Stimulated activated CD8-positive, alpha-beta memory T cell treated with anti-CD3 and anti-CD28 coated beads, Interleukin-7, amount 100 ng/mL, for 4 hours (primary cell): ENCODE results near the gene LMNB1.
"Not testable (repeated sequence)": the region's sequence is repeated elsewhere in the genome, so short reads cannot be mapped to it uniquely, and the experiment has no call there.

ENCODE experiments used
- DNase-seq, 2 donors: peaks; one replicate each; pipeline ENCODE4 v3.0.0-alpha.2; 2020; ENCODE audit warnings: low read depth in 2 of 2

The LMNB1 gene

DNA sequence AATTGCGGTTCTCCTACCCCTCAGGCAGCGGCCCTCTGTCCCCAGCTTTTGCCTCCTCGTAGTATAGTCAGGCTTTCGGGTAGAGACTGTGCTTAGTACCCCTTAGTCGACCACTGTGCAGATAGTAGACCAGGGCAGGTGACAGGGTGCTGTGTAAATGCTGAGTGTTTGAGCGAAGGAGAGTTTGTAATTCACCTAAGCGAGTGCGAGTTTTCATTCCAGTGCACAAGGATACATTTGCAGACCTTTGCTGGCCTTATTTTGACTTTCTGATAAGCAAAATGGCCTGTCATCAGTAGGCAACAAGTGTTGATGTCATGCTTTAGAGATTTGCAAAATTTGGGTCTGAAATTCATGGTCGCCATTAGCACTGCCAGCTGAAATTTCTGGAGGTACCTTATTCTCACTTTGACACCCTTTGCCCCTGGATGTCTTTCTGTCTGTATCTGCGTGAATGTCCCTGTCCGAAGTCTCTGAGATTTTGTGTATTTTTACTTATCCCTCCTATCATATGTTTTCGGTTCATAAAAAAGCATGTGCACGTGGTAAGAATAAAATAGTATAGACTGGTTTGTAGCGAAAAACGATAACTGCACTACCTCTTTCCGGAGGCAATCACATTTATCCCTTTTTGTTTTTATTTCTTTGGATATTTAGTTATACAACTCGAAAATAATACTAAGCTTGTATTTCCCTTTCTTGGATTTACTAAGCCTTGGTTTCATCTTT is 1.9 kb downstream of the LMNB1 start:
- DNase-seq = no peak

DNA sequence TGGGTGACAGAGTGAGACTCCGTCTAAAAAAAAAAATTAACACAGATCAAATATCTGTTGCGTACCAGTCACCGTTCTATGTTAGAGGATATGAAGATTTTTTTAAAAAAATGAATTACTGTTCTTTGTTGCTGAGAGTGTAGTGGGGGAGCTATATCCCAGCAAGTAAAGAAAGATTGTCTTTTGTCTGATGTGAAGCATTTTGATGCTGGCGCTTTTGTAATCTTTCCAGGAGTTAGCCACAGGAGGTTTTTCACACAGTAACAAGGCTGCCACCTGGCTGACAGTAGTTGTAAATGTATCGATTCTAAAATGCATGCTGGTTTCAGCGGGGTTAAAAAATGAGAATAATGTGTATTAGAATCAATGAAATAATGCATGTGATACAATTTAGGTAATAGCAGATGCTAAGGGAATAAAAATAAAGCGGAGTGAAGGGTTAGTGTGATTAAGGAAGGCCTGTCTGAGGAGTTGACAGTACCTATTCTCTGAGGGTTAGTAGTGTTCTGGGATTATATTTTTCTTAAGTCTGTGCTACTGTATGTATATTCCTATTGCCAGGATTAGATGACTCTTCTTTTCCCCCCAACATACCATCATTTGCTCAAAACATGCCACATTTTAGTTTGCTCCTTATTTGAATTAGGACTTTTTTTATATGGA is 3.4 kb downstream of the LMNB1 start:
- DNase-seq = no peak

DNA sequence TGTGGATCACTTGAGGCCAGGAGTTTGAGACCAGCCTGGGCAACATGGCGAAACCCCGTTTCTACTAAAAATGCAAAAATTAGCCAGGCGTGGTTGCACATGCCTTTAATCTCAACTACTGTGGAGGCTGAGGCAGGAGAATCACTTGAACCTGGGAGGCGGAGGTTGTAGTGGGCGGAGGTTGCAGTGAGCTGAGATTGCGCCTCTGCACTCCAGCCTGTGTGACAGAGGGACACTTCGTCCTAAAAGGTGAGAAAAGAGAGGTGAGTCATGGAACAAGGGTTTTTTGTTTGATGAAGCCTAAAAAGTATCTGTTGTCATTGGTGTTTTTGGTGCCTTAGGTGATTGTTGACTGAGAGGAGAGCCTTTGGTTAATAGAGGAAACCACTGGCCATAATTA is 11.5 kb downstream of the LMNB1 start:
- DNase-seq = not testable (repeated sequence)

DNA sequence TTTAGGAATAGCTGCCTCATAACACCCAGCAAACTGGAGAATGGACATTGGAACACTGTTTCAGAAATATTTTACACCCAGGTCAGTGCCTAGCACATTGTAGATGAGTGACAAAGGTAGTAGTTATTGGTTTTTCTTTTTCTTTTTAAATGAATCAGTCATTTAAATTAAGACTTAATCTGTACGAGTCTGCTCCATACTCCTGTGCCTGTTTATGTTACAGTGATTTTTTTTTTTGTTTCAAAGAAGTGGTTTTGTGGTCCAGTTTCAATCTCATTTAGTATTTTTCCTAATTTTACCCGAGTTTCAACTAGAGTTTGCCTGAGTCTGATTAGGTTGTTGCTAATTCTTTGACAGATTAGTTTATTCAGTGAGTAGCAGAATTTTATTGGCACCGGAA is 16.2 kb downstream of the LMNB1 start:
- DNase-seq = no peak

DNA sequence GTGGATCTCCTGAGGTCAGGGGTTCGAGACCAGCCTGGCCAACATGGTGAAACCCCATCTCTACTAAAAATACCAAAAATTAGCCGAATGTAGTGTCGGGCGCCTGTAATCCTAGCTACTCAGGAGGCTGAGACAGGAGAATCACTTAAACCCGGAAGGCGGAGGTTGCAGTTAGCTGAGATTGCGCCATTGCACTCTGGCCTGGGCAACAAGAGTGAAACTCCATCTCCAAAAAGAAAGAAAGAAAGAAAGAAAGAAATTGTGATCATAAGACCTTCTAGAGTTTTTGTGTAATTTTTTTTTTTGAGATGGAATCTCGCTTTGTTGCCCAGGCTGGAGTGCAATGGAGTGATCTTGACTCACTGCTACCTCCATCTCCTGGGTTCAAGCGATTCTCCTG is 16.7 kb downstream of the LMNB1 start:
- not testable (repeated sequence) for DNase-seq

DNA sequence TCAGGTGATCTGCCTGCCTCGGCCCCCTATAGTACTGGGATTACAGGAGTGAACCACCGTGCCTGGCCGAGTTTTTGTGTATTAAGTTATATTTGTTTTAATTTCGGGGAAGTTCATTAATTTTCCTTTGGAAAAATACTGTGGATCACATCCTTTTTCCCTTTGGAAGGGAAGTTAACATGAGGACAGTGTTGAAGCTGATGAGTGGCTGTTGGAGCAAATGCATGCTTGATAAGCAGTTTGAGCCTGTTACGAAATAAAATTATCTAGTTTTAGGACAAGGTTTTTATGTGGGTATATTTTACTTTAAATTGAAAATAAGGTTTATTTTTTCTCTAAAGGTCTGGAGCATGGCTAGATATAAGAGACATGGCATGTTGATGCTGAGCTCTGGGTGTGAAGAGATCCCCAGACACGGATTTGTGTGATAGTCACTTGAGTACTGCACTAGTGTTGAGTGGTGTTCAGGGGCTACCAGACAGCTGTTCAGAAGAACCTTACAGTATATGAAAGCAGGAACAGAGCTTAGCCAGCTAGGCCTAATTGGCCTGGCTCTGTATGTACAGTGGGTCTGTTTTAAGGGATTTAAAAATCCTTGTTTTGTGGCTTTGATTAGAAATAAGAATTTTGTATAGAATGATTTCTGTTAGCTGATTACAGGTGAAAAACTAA is 17.4 kb downstream of the LMNB1 start:
- DNase-seq = no peak

DNA sequence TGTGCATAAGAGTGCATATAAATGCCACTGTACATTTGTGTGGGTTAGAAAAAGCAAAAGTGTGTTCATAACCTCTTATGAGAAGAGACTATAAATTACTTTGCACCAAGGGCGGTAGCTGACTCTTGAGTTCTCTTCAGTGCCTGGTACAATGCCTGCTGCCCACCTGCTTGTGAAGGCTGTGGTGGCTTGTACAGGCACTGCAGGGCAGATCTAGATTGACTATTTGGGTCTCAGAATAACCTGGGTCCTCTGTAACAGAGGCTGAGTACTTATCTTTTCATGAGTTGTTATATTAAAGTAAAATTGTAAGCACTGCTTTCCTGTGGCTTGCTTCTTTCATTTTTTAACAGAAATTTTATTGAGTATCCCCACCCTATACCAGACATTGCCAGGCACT is 22.8 kb downstream of the LMNB1 start:
- no peak for DNase-seq

DNA sequence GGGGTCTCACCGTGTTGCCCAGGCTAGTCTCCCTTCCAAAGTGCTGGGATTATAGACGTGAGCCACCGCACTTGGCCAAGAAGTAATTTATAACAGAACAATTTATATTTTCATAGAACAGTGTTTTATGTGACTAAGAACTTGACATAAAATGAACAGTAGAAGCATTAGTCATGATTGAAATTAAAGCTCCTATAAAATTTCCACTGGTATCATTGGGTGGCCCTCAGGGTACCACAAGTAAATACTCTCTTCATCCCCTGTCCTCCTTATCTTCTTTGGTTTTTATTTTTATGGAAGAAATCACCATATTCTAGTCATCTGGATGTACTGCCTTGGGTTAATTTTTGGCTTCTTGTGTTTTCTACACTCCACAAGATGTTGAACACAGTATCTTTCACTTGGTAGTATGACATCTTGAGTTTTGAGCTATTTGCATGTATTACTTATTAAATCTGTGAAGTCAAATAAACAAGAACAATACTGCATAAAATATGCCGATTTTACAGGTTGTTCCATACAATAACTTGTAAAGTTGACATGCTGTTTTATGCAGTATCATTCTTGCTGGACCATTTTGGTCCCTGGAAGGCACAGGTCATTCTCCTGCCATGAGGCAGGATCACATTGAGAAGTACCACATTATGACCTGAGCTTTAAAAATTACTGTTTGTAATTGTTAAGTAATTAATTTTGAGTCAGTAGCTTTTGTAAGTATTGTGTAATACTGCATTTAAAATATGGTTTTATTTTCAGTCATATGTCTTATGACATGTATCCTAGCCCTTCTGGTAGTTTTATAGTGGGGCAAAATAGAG is 24.4 kb downstream of the LMNB1 start:
- no peak for DNase-seq

DNA sequence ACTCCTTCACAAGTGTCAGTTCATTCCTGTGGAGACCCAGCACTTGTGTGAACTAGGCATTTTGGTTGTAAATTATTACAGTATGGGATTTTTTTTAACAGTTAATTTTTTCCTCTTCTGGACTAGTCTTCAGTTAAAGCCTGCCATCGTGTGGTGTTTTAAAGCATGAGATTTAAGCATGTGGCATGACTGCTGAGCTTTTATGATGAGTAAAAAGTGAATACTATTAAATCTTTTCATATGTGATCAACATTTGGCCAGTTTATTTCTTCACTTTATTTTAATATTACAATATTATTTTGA is 25.0 kb downstream of the LMNB1 start:
- no peak for DNase-seq

DNA sequence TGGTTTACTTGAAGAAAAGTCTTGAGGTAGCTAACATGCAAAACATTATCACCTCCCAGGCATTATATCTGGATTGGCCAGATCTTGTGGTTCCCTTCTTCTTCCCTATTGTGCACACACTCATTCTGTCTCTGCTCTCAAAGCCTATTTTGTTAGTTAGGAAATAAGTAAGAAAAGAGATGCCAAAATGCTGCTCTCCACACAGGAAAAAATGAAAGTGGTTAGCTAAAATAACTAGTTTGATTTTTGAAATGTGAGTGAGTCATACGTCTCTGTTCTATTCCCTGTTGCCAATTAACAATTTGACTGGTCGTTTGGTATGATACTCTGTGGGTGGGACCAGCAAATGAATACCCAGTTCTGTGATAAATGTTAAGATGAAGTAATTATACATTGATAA is 28.1 kb downstream of the LMNB1 start:
- no peak for DNase-seq

DNA sequence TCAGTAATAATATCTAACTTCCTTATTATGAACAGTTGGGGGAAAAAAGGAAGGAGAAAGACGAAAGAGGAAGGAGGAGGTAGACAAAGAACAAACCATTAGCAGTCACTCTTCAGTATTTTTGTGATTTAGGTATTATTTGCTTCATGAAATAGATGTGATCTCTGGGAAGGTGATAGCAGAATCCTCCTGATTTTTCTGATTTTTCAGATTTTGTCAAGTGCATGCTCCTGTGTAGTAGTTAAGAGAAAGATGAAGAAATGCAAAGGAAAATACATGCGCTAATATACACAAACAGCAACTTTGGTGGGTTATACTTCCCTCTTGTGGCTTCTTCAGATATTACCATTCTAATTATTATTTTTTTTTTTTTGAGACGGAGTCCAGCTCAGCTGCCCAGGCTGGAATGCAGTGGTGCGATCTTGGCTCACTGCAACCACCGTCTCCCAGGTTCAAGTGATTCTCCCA is 31.6 kb downstream of the LMNB1 start:
- no peak for DNase-seq

DNA sequence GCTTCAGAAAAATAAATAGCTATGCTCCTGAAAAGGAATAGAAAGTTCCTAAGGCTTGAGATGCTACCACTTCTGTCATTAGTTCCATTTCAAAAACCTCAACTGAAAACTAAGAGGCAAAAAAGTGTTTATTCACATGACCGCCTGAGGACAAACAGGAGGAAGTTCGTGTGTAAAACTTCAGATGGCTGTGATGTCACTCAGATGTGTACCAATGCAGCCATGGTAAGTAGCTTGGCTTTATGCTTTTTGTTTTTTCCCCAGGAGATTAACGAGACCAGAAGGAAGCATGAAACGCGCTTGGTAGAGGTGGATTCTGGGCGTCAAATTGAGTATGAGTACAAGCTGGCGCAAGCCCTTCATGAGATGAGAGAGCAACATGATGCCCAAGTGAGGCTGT is 33.0 kb downstream of the LMNB1 start:
- no peak for DNase-seq

DNA sequence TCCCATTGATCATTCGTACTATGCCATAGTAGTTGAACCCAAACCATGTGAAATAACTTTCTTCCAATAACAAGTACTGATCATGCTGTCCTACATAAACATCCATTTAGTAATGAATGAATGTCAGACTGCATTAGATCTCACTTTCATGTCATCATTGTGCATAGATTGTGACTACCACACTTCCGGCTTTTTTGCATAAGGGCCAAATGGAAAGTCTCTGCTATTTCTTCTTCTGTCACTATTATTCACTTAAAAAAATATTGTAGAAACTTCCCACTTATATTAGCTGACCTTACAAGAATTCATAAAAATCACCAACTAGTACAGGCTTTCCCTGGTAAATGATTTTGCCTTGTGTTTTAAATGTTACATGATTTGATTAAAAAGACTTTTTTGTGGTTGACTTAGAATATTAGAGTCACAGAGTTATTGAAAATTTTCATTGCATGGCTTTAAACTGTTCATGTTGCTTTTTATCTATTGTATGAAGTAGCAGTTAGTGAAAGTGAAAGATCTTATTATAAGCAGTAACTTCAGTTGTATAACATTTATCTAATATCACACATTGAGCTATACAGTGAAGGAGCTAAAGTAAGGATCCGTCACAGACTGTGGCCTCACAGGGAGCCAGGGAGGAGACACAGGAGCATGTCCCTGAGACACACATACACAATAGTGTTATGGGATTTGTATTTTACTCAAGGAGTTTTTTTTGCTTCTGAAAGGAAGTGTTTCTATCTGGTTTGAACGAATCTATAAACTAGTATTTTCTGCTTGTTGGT is 33.9 kb downstream of the LMNB1 start:
- no peak for DNase-seq

DNA sequence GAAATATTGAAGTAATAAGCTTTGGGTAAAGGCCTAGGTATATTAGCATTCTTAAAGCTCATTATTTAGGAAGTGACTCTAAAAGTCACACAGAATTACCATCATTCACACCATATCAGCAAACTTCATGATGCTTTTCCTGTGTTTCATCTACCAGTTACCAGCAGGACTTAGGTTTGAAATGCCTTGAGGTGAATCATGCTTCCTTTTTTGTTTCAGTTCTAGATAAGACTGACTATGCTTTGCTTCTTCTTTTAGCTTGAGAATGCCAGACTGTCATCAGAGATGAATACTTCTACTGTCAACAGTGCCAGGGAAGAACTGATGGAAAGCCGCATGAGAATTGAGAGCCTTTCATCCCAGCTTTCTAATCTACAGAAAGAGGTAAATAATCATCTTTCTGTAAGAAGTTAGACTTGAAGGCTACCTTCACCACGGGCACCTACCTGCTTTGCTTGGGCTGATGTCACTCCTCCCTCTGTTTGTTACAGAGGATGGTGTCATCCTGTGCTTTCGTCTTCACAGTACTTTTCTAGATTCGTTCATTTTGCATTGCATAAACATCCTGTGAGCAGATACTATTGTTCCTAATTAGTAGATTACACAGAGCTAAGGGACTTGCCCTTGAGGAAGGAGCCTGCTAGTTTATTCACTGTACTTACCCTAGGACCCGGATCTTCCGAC is 34.7 kb downstream of the LMNB1 start:
- no peak for DNase-seq

DNA sequence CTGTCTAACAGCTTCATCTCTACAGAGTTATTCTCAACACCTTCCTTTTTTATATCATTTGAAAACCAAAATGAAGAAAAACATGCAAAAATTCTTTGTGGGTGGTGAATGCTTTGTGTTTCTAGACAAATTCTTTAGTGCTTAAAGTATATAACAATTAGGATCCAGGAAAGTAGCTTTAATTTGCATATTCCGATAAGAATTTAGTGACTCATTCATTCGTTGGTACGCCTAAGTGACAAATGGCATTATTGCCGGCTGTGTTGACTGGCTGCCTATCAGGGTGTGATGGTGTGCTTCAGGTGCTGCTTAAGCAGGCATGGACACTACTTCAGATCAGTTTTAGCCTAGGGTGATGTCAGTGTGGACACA is 35.2 kb downstream of the LMNB1 start:
- no peak for DNase-seq

DNA sequence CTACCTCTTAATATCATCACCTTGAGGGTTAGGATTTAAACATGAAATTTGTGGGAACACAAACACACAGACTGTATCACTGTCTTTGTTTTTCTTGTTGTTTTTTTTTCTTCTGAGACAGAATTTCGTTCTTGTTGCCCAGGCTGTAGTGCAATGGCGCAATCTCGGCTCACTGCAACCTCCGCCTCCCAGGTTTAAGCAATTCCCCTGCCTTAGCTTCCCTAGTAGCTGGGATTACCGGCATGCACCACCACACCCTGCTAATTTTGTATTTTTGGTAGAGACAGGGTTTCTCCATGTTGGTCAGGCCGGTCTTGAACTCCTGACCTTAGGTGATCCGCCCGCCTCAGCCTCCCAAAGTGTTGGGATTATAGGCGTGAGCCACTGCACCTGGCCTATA is 36.9 kb downstream of the LMNB1 start:
- DNase-seq = not testable (repeated sequence)

DNA sequence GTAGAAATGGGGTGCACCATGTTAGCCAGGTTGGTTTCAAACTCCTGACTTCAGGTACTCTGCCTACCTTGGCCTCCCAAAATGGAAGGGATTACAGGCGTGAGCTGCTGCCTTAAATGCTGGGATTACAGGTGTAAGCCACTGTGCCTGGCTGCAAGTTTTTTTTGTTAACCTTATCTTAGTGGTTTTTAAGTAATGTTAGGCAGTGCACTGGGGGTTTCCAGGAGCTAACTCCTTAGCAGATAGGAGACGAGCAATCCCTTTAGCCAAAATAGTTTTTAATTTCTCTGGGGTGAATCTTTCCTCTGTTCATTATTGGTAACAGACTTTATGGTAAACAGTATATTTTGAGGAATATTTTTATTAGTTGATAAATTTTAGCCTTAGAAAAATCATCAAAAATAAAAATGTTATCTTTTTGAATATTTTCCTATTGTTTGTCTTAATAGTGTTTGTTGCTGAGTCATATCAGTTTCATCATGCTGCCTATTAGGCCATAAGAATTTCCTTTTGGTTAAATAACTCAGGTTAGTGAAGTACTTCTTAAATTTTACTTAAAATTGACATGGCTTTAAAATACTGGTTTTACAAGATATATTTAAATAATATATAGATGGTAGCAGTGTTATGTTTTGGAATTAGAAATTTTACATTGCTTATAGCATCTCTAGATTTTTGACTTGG is 37.9 kb downstream of the LMNB1 start:
- DNase-seq = no peak

DNA sequence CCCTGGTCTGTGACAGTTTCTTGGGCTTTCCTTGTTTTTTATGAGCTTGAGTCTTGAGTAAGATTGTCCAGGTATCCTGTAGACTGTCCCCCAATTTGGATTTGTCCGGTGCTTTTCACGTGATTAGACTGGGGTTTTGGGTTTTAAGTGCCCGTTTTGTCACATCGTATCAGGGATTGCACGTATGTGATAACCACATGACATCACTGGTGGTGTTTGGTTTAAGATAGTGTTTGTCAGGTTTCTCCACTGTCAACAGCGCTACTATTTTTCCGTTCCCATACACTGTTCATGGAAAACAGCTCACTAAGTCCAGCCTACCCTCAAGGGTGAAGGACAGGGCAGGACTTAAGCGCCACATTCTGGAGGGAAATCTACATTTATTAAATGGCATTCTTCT is 39.7 kb downstream of the LMNB1 start:
- DNase-seq = no peak

DNA sequence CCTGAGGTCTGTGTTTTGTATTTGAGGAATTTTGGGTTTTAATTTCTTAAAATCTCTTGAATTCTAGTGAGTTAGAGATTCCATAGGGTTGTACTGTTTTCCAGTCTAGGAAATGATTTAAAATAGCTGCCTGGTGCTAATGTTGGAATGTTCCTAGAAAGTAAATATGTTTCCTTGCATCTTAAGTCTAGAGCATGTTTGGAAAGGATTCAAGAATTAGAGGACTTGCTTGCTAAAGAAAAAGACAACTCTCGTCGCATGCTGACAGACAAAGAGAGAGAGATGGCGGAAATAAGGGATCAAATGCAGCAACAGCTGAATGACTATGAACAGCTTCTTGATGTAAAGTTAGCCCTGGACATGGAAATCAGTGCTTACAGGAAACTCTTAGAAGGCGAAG is 41.8 kb downstream of the LMNB1 start:
- no peak for DNase-seq

DNA sequence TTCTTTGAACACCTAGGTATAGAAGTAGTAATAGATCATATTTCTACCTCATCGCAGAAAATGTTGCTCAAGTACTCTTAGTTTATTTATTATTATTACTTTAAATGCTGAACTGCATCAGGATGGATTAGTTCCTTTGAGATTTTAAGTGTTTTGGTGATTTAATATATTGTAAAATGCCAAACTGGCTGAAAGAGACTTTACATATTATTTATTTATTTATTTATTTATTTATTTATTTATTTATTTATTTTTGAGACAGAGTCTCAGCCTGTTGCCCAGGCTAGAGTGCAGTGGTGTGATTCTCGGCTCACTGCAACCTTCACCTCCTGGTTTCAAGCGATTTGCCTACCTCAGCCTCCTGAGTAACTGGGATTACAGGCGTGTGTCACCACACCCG is 42.3 kb downstream of the LMNB1 start:
- DNase-seq = no peak
